H9 (cell line): Measurements from ENCODE around the gene DTNBP1. TPM values are rescaled to one million over a fixed set of nuclear protein-coding genes. Genes with fewer than 3 reads are reported as not detected.

Experiments used
- DNase-seq: peaks from one replicate; pipeline ENCODE4 v3.0.0-alpha.2; 2017
- H2AFZ ChIP-seq: one replicate; pipeline ENCODE4 v1.6.1; 2013; ENCODE audit warnings: mild to moderate bottlenecking, low read length, control low read depth, moderate library complexity
- H2AK5ac ChIP-seq: 2 replicates; pipeline ENCODE4 v1.6.1; 2013; ENCODE audit warnings: low read length, control low read depth, mixed read lengths; ENCODE audit not compliant: insufficient read length
- H2BK120ac ChIP-seq: one replicate; pipeline ENCODE4 v1.6.1; 2013; ENCODE audit warnings: low read depth, mild to moderate bottlenecking, low read length, control low read depth, inconsistent platforms; ENCODE audit not compliant: poor library complexity, severe bottlenecking
- H2BK12ac ChIP-seq: 2 replicates; pipeline ENCODE4 v1.6.1; 2013; ENCODE audit warnings: low read length, control low read depth, mixed read lengths, low read depth; ENCODE audit not compliant: insufficient read length
- H2BK15ac ChIP-seq: 2 replicates; pipeline ENCODE4 v1.6.1; 2013; ENCODE audit warnings: low read depth, low read length, control low read depth
- H2BK20ac ChIP-seq: one replicate; pipeline ENCODE4 v1.6.1; 2013; ENCODE audit warnings: low read depth, mild to moderate bottlenecking, low read length, control low read depth, inconsistent platforms; ENCODE audit not compliant: poor library complexity, severe bottlenecking
- H2BK5ac ChIP-seq: 2 replicates; pipeline ENCODE4 v1.6.1; 2013; ENCODE audit warnings: low read length, control low read depth, mixed read lengths; ENCODE audit not compliant: insufficient read length
- H3K14ac ChIP-seq: 2 replicates; pipeline ENCODE4 v1.6.1; 2013; ENCODE audit warnings: low read length, control low read depth; ENCODE audit not compliant: insufficient read depth
- H3K18ac ChIP-seq: 2 replicates; pipeline ENCODE4 v1.6.1; 2013; ENCODE audit warnings: low read depth, mild to moderate bottlenecking, mixed read lengths, low read length, control low read depth; ENCODE audit not compliant: insufficient read length
- H3K23ac ChIP-seq: 2 replicates; pipeline ENCODE4 v1.6.1; 2013; ENCODE audit warnings: low read length, control low read depth, mixed read lengths, low read depth; ENCODE audit not compliant: insufficient read length
- H3K23me2 ChIP-seq: 2 replicates; pipeline ENCODE4 v1.6.1; 2013; ENCODE audit warnings: low read depth, mild to moderate bottlenecking, mixed read lengths, low read length, control low read depth; ENCODE audit not compliant: insufficient read length, poor library complexity, severe bottlenecking
- H3K27ac ChIP-seq: 2 replicates; pipeline ENCODE4 v1.5.1; 2013; ENCODE audit warnings: low read length, control low read depth, mixed read lengths, low read depth; ENCODE audit not compliant: insufficient read length
- H3K27me3 ChIP-seq: 2 replicates; pipeline ENCODE4 v1.6.1; 2013; ENCODE audit warnings: low read length, control low read depth, inconsistent platforms; ENCODE audit not compliant: insufficient read depth
- H3K4ac ChIP-seq: 2 replicates; pipeline ENCODE4 v1.6.1; 2013; ENCODE audit warnings: low read depth, mild to moderate bottlenecking, control low read depth, inconsistent platforms, low read length, moderate library complexity
- H3K4me1 ChIP-seq: 2 replicates; pipeline ENCODE4 v1.6.1; 2013; ENCODE audit warnings: low read length, control low read depth, inconsistent platforms; ENCODE audit not compliant: insufficient read depth
- H3K4me2 ChIP-seq: 2 replicates; pipeline ENCODE4 v1.6.1; 2013; ENCODE audit warnings: low read length, control low read depth, mixed read lengths; ENCODE audit not compliant: insufficient read length, insufficient read depth
- H3K56ac ChIP-seq: 2 replicates; pipeline ENCODE4 v1.6.1; 2013; ENCODE audit warnings: low read depth, mild to moderate bottlenecking, mixed read lengths, low read length, control low read depth; ENCODE audit not compliant: insufficient read length
- H3K79me1 ChIP-seq: 2 replicates; pipeline ENCODE4 v1.6.1; 2013; ENCODE audit warnings: low read depth, mild to moderate bottlenecking, moderate library complexity, low read length, control low read depth, inconsistent platforms; ENCODE audit not compliant: insufficient read depth, poor library complexity, severe bottlenecking
- H3K79me2 ChIP-seq: 2 replicates; pipeline ENCODE4 v1.6.1; 2013; ENCODE audit warnings: low read length, control low read depth, inconsistent platforms; ENCODE audit not compliant: insufficient read depth
- H3K9ac ChIP-seq: 2 replicates; pipeline ENCODE4 v1.6.1; 2013; ENCODE audit warnings: low read length, control low read depth, mixed read lengths; ENCODE audit not compliant: insufficient read length; ENCODE audit errors: extremely low read depth
- H3K9me3 ChIP-seq: one replicate; pipeline ENCODE4 v1.6.1; 2013; ENCODE audit warnings: low read depth, low read length, inconsistent platforms; ENCODE audit not compliant: control insufficient read depth
- H3T11ph ChIP-seq: one replicate; pipeline ENCODE4 v1.6.1; 2013; ENCODE audit warnings: mild to moderate bottlenecking, low read length, control low read depth, inconsistent platforms
- H4K20me1 ChIP-seq: one replicate; pipeline ENCODE4 v1.6.1; 2013; ENCODE audit not compliant: control insufficient read depth, insufficient read length, insufficient read depth
- H4K5ac ChIP-seq: 2 replicates; pipeline ENCODE4 v1.6.1; 2013; ENCODE audit warnings: low read depth, mild to moderate bottlenecking, mixed read lengths, low read length, control low read depth; ENCODE audit not compliant: insufficient read length
- H4K8ac ChIP-seq: replicated peaks from 2 replicates; pipeline ENCODE4 v1.6.1; 2013; ENCODE audit warnings: low read length, control low read depth, mixed read lengths, low read depth; ENCODE audit not compliant: insufficient read length
- H4K91ac ChIP-seq: 2 replicates; pipeline ENCODE4 v1.6.1; 2013; ENCODE audit warnings: low read depth, mild to moderate bottlenecking, moderate library complexity, mixed read lengths, low read length, control low read depth; ENCODE audit not compliant: insufficient read length
- H3K27ac Mint-ChIP-seq, 3 experiments: 2 replicates in 2 of 3; 3 replicates in 1 of 3; pipeline ENCODE4 v1.8.0; 2020 to 2021; ENCODE audit warnings: mixed read lengths in 3 of 3, mild to moderate bottlenecking in 1 of 3, moderate library complexity in 1 of 3
- H3K27me3 Mint-ChIP-seq: 2 replicates; pipeline ENCODE4 v1.8.0; 2021; ENCODE audit warnings: low read depth, mild to moderate bottlenecking, moderate library complexity, mixed read lengths
- H3K36me3 Mint-ChIP-seq, 3 experiments: 2 replicates in 2 of 3; 3 replicates in 1 of 3; pipeline ENCODE4 v1.8.0; 2020 to 2021; ENCODE audit warnings: low read depth in 3 of 3, mixed read lengths in 3 of 3; ENCODE audit not compliant: insufficient read depth in 1 of 3
- H3K4me1 Mint-ChIP-seq, 2 experiments: 2 replicates each; pipeline ENCODE4 v1.8.0; 2020; ENCODE audit warnings: mixed read lengths in 2 of 2
- H3K4me3 Mint-ChIP-seq, 2 experiments: 2 replicates in 1 of 2; 3 replicates in 1 of 2; pipeline ENCODE4 v1.8.0; 2020 to 2021; ENCODE audit warnings: mild to moderate bottlenecking in 2 of 2, mixed read lengths in 2 of 2, moderate library complexity in 1 of 2
- H3K9me3 Mint-ChIP-seq, 2 experiments: 2 replicates in 1 of 2; 3 replicates in 1 of 2; pipeline ENCODE4 v1.8.0; 2020; ENCODE audit warnings: mild to moderate bottlenecking in 2 of 2, mixed read lengths in 2 of 2, moderate library complexity in 1 of 2
- WGBS: extraction: QIAGEN DNeasy Blood & Tissue Kit; methylation state at CpG from one replicate; pipeline ENCODE4 v1.1.7; 2013; ENCODE audit warnings: missing lambda C conversion rate, low lambda C conversion rate, mixed read lengths; ENCODE audit not compliant: insufficient read length; ENCODE audit errors: extremely low coverage; 5-methylcytosine and 5-hydroxymethylcytosine counted together
- total RNA-seq: library from RNA; stranded (reverse); gene quantifications from 2 replicates; pipeline ENCODE4 v1.2.1, GENCODE V29; 2021
- TF ChIP-seq, protein P1 (sequence below): fragments of 200-600 bp; sonication (generic); conservative IDR thresholded peaks from 3 replicates; pipeline ENCODE4 v1.8.0; 2021; ENCODE audit warnings: antibody characterized with exemption, mild to moderate bottlenecking

DTNBP1 gene
- total RNA-seq, 1 experiment from 2014 or later, result 12.9 TPM

GRCh38 chr6:15708231-15708630, 45.4 kb upstream of the DTNBP1 start:
- Histone ChIP-seq H3K27ac (no peak overlapping the region), H3K23ac (no peak overlapping the region), H2AK5ac (no peak overlapping the region), H3K79me2 (0 out of 2 replicates have a peak, but pooled peaks cover 3% of the 10 kb centered on the region), H2BK120ac (no peak overlapping the region), H2BK15ac (no peak overlapping the region), H2BK20ac (no peak overlapping the region), H4K91ac (no peak overlapping the region), H3K4me2 (no peak overlapping the region), H3T11ph (no peak overlapping the region), H3K9ac (no peak overlapping the region), H3K18ac (no peak overlapping the region), H3K14ac (no peak overlapping the region), H4K20me1 (no peaks in the 10 kb centered on the region), H2AFZ (no peak overlapping the region), H4K8ac (no peak overlapping the region), H3K4ac (no peak overlapping the region), H4K5ac (no peak overlapping the region), H3K79me1 (no peaks in the 10 kb centered on the region), H3K23me2 (no peaks in the 10 kb centered on the region), H3K9me3 (no peaks in the 10 kb centered on the region), H3K4me1 (no peaks in the 10 kb centered on the region), H3K27me3 (no peaks in the 10 kb centered on the region), H3K56ac (no peak overlapping the region), H2BK5ac (no peak overlapping the region), H2BK12ac (no peak overlapping the region)
- TF ChIP-seq, protein P1, sequence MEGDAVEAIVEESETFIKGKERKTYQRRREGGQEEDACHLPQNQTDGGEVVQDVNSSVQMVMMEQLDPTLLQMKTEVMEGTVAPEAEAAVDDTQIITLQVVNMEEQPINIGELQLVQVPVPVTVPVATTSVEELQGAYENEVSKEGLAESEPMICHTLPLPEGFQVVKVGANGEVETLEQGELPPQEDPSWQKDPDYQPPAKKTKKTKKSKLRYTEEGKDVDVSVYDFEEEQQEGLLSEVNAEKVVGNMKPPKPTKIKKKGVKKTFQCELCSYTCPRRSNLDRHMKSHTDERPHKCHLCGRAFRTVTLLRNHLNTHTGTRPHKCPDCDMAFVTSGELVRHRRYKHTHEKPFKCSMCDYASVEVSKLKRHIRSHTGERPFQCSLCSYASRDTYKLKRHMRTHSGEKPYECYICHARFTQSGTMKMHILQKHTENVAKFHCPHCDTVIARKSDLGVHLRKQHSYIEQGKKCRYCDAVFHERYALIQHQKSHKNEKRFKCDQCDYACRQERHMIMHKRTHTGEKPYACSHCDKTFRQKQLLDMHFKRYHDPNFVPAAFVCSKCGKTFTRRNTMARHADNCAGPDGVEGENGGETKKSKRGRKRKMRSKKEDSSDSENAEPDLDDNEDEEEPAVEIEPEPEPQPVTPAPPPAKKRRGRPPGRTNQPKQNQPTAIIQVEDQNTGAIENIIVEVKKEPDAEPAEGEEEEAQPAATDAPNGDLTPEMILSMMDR, result no peak
- WGBS, result no CpG with 5 or more reads among the region's 5 CpGs
- Mint-ChIP-seq H3K9me3 (peaks cover 3 to 11% of the 10 kb centered on the region in 2 experiments; a peak in 3 of 5 replicates), H3K27ac (no peak overlapping the region), H3K4me1 (peaks cover 2 to 3% of the 10 kb centered on the region in 2 experiments; a peak in 2 of 4 replicates), H3K36me3 (no peaks in the 10 kb centered on the region; a peak in 2 of 7 replicates), H3K27me3 (no peaks in the 10 kb centered on the region; the same call in 1 of the 2 replicates), H3K4me3 (no peak overlapping the region)
- no peak for DNase-seq
